Measurements from ENCODE around the gene CHM.
"Not testable (repeated sequence)": the region's sequence is repeated elsewhere in the genome, so short reads cannot be mapped to it uniquely, and the experiment has no call there.

The CHM gene

GRCh38 chrX:85941275-85941674 is 106.1 kb downstream of the CHM start:
- Histone ChIP-seq H3K4me1 (ENCODE audit: insufficient read depth, low read length) (no peaks in the 10 kb centered on the region), H3K9me3 (ENCODE audit: low read length) (peaks cover 3% of the 10 kb centered on the region), H3K36me3 (ENCODE audit: insufficient read depth, low read length) (no peaks in the 10 kb centered on the region)

GRCh38 chrX:85939942-85940341 is 107.4 kb downstream of the CHM start:
- not testable (repeated sequence) for H3K27ac ChIP-seq (ENCODE audit: low read depth, low read length); H3K9me3 ChIP-seq (ENCODE audit: low read length); H3K9ac ChIP-seq (ENCODE audit: low read length); H3K4me3 ChIP-seq (ENCODE audit: low read depth in 1 of 2, low read length in 2 of 2); H3K27me3 ChIP-seq (ENCODE audit: control insufficient read depth in 1 of 2, insufficient read depth in 2 of 2, low read length in 2 of 2); H3K36me3 ChIP-seq (ENCODE audit: insufficient read depth, low read length); H3K4me1 ChIP-seq (ENCODE audit: insufficient read depth, low read length)

More at GRCh38 chrX:85941275-85941674, 106.1 kb downstream of the CHM start:
- Histone ChIP-seq H3K4me3 (ENCODE audit: low read depth in 1 of 2, low read length in 2 of 2) (no peak overlapping the region), H3K27ac (ENCODE audit: low read depth, low read length) (no peak overlapping the region), H3K27me3 (ENCODE audit: control insufficient read depth in 1 of 2, insufficient read depth in 2 of 2, low read length in 2 of 2) (no peaks in the 10 kb centered on the region), H3K9ac (ENCODE audit: low read length) (no peak overlapping the region)

- H3K27me3 ChIP-seq (ENCODE audit: control insufficient read depth in 1 of 2, insufficient read depth in 2 of 2, low read length in 2 of 2); H3K36me3 ChIP-seq (ENCODE audit: insufficient read depth, low read length); H3K9ac ChIP-seq (ENCODE audit: low read length); H3K4me1 ChIP-seq (ENCODE audit: insufficient read depth, low read length); H3K9me3 ChIP-seq (ENCODE audit: low read length); H3K4me3 ChIP-seq (ENCODE audit: low read depth in 1 of 2, low read length in 2 of 2); H3K27ac ChIP-seq (ENCODE audit: low read depth, low read length): not testable (repeated sequence)
Observed at GRCh38 chrX:85934399-85934798, 113.0 kb downstream of the CHM start.

GRCh38 chrX:85930099-85930498 is 117.3 kb downstream of the CHM start:
- Histone ChIP-seq H3K4me1 (ENCODE audit: insufficient read depth, low read length) (no peaks in the 10 kb centered on the region), H3K27me3 (ENCODE audit: control insufficient read depth in 1 of 2, insufficient read depth in 2 of 2, low read length in 2 of 2) (no peaks in the 10 kb centered on the region), H3K36me3 (ENCODE audit: insufficient read depth, low read length) (no peaks in the 10 kb centered on the region), H3K9ac (ENCODE audit: low read length) (no peak overlapping the region), H3K4me3 (ENCODE audit: low read depth in 1 of 2, low read length in 2 of 2) (no peak overlapping the region), H3K9me3 (ENCODE audit: low read length) (no peaks in the 10 kb centered on the region), H3K27ac (ENCODE audit: low read depth, low read length) (no peak overlapping the region)

GRCh38 chrX:85928606-85929005 is 118.8 kb downstream of the CHM start:
- H3K27me3 ChIP-seq (ENCODE audit: control insufficient read depth in 1 of 2, insufficient read depth in 2 of 2, low read length in 2 of 2) = no peaks in the 10 kb centered on the region
- no peaks in the 10 kb centered on the region for H3K9me3 ChIP-seq (ENCODE audit: low read length)
- H3K36me3 ChIP-seq (ENCODE audit: insufficient read depth, low read length) = no peaks in the 10 kb centered on the region
- H3K4me3 ChIP-seq (ENCODE audit: low read depth in 1 of 2, low read length in 2 of 2) = no peak overlapping the region
- H3K27ac ChIP-seq (ENCODE audit: low read depth, low read length) = no peak overlapping the region
- H3K4me1 ChIP-seq (ENCODE audit: insufficient read depth, low read length) = no peaks in the 10 kb centered on the region
- H3K9ac ChIP-seq (ENCODE audit: low read length) = no peak overlapping the region

GRCh38 chrX:85927740-85928139 is 119.6 kb downstream of the CHM start:
- H3K27me3 ChIP-seq (ENCODE audit: control insufficient read depth in 1 of 2, insufficient read depth in 2 of 2, low read length in 2 of 2) = no peaks in the 10 kb centered on the region
- no peaks in the 10 kb centered on the region for H3K9me3 ChIP-seq (ENCODE audit: low read length)
- no peaks in the 10 kb centered on the region for H3K4me1 ChIP-seq (ENCODE audit: insufficient read depth, low read length)
- H3K4me3 ChIP-seq (ENCODE audit: low read depth in 1 of 2, low read length in 2 of 2) = no peak overlapping the region
- H3K27ac ChIP-seq (ENCODE audit: low read depth, low read length) = no peak overlapping the region
- no peaks in the 10 kb centered on the region for H3K36me3 ChIP-seq (ENCODE audit: insufficient read depth, low read length)
- H3K9ac ChIP-seq (ENCODE audit: low read length) = no peak overlapping the region

- Histone ChIP-seq H3K27ac (ENCODE audit: low read depth, low read length) (no peak overlapping the region), H3K36me3 (ENCODE audit: insufficient read depth, low read length) (no peaks in the 10 kb centered on the region), H3K27me3 (ENCODE audit: control insufficient read depth in 1 of 2, insufficient read depth in 2 of 2, low read length in 2 of 2) (no peaks in the 10 kb centered on the region), H3K4me3 (ENCODE audit: low read depth in 1 of 2, low read length in 2 of 2) (no peak overlapping the region), H3K9me3 (ENCODE audit: low read length) (no peaks in the 10 kb centered on the region), H3K4me1 (ENCODE audit: insufficient read depth, low read length) (no peaks in the 10 kb centered on the region), H3K9ac (ENCODE audit: low read length) (no peak overlapping the region)
Observed at GRCh38 chrX:85922821-85923220, 124.5 kb downstream of the CHM start.

GRCh38 chrX:85916656-85917280 is 130.6 kb downstream of the CHM start:
- not testable (repeated sequence) for H3K27me3 ChIP-seq (ENCODE audit: control insufficient read depth in 1 of 2, insufficient read depth in 2 of 2, low read length in 2 of 2); H3K9me3 ChIP-seq (ENCODE audit: low read length); H3K4me3 ChIP-seq (ENCODE audit: low read depth in 1 of 2, low read length in 2 of 2); H3K27ac ChIP-seq (ENCODE audit: low read depth, low read length); H3K36me3 ChIP-seq (ENCODE audit: insufficient read depth, low read length); H3K4me1 ChIP-seq (ENCODE audit: insufficient read depth, low read length); H3K9ac ChIP-seq (ENCODE audit: low read length)

GRCh38 chrX:85914431-85914830 is 132.9 kb downstream of the CHM start:
- no peaks in the 10 kb centered on the region for H3K27me3 ChIP-seq (ENCODE audit: control insufficient read depth in 1 of 2, insufficient read depth in 2 of 2, low read length in 2 of 2)
- peaks cover 5% of the 10 kb centered on the region for H3K36me3 ChIP-seq (ENCODE audit: insufficient read depth, low read length)
- H3K9ac ChIP-seq (ENCODE audit: low read length) = no peak overlapping the region
- H3K4me1 ChIP-seq (ENCODE audit: insufficient read depth, low read length) = no peaks in the 10 kb centered on the region
- H3K4me3 ChIP-seq (ENCODE audit: low read depth in 1 of 2, low read length in 2 of 2) = no peak overlapping the region
- no peak overlapping the region for H3K27ac ChIP-seq (ENCODE audit: low read depth, low read length)
- peaks cover 4% of the 10 kb centered on the region for H3K9me3 ChIP-seq (ENCODE audit: low read length)

- H3K4me3 ChIP-seq (ENCODE audit: low read depth in 1 of 2, low read length in 2 of 2) = no peak overlapping the region
- H3K4me1 ChIP-seq (ENCODE audit: insufficient read depth, low read length) = no peaks in the 10 kb centered on the region
- no peaks in the 10 kb centered on the region for H3K9me3 ChIP-seq (ENCODE audit: low read length)
- no peaks in the 10 kb centered on the region for H3K27me3 ChIP-seq (ENCODE audit: control insufficient read depth in 1 of 2, insufficient read depth in 2 of 2, low read length in 2 of 2)
- H3K36me3 ChIP-seq (ENCODE audit: insufficient read depth, low read length) = peaks cover 5% of the 10 kb centered on the region
- H3K9ac ChIP-seq (ENCODE audit: low read length) = no peak overlapping the region
- no peak overlapping the region for H3K27ac ChIP-seq (ENCODE audit: low read depth, low read length)
Observed at GRCh38 chrX:85907316-85907715, 140.0 kb downstream of the CHM start.

GRCh38 chrX:85906399-85906798 is 141.0 kb downstream of the CHM start:
- Histone ChIP-seq H3K4me1 (ENCODE audit: insufficient read depth, low read length) (no peaks in the 10 kb centered on the region), H3K36me3 (ENCODE audit: insufficient read depth, low read length) (peaks cover 5% of the 10 kb centered on the region), H3K27me3 (ENCODE audit: control insufficient read depth in 1 of 2, insufficient read depth in 2 of 2, low read length in 2 of 2) (no peaks in the 10 kb centered on the region), H3K9me3 (ENCODE audit: low read length) (no peaks in the 10 kb centered on the region), H3K27ac (ENCODE audit: low read depth, low read length) (no peak overlapping the region), H3K9ac (ENCODE audit: low read length) (no peak overlapping the region), H3K4me3 (ENCODE audit: low read depth in 1 of 2, low read length in 2 of 2) (no peak overlapping the region)

GRCh38 chrX:85905851-85906250 is 141.5 kb downstream of the CHM start:
- H3K9ac ChIP-seq (ENCODE audit: low read length) = no peak overlapping the region
- no peaks in the 10 kb centered on the region for H3K27me3 ChIP-seq (ENCODE audit: control insufficient read depth in 1 of 2, insufficient read depth in 2 of 2, low read length in 2 of 2)
- peaks cover 5% of the 10 kb centered on the region for H3K36me3 ChIP-seq (ENCODE audit: insufficient read depth, low read length)
- no peak overlapping the region for H3K27ac ChIP-seq (ENCODE audit: low read depth, low read length)
- no peak overlapping the region for H3K4me3 ChIP-seq (ENCODE audit: low read depth in 1 of 2, low read length in 2 of 2)
- H3K9me3 ChIP-seq (ENCODE audit: low read length) = no peaks in the 10 kb centered on the region
- no peaks in the 10 kb centered on the region for H3K4me1 ChIP-seq (ENCODE audit: insufficient read depth, low read length)
